Mesendoderm (in vitro differentiated cells): ENCODE data around the gene MS4A7.

ENCODE experiments used
- DNase-seq: peaks from one replicate; pipeline ENCODE4 v3.0.0; 2013
- H2AK5ac ChIP-seq: 2 replicates; pipeline ENCODE4 v1.6.1; 2013; ENCODE audit warnings: low read length, inconsistent platforms
- H2BK120ac ChIP-seq: 2 replicates; pipeline ENCODE4 v1.6.1; 2013; ENCODE audit warnings: low read depth, mild to moderate bottlenecking, low read length, moderate library complexity, mixed read lengths
- H2BK15ac ChIP-seq: replicated peaks from 2 replicates; pipeline ENCODE4 v1.6.1; 2013; ENCODE audit warnings: low read depth, mild to moderate bottlenecking, moderate library complexity
- H2BK5ac ChIP-seq: 2 replicates; pipeline ENCODE4 v1.6.1; 2013; ENCODE audit warnings: low read length, inconsistent platforms
- H3K18ac ChIP-seq: 2 replicates; pipeline ENCODE4 v1.6.1; 2013; ENCODE audit warnings: mild to moderate bottlenecking, low read length, mixed read lengths
- H3K23ac ChIP-seq: one replicate; pipeline ENCODE4 v1.6.1; 2013; ENCODE audit warnings: low read length
- H3K27ac ChIP-seq: 2 replicates; pipeline ENCODE4 v1.5.1; 2013; ENCODE audit warnings: low read depth, mild to moderate bottlenecking, inconsistent platforms, low read length, moderate library complexity
- H3K27me3 ChIP-seq: 2 replicates; pipeline ENCODE4 v1.6.1; 2013; ENCODE audit warnings: low read length, control low read depth, mild to moderate bottlenecking, inconsistent platforms; ENCODE audit not compliant: insufficient read depth, poor library complexity
- H3K36me3 ChIP-seq: 2 replicates; pipeline ENCODE4 v1.6.1; 2013; ENCODE audit warnings: low read length, inconsistent platforms; ENCODE audit not compliant: control insufficient read depth, insufficient read depth
- H3K4ac ChIP-seq: one replicate; pipeline ENCODE4 v1.6.1; 2013; ENCODE audit warnings: low read depth, mild to moderate bottlenecking, low read length, moderate library complexity
- H3K4me1 ChIP-seq: 2 replicates; pipeline ENCODE4 v1.6.1; 2013; ENCODE audit warnings: low read depth, low read length, inconsistent platforms; ENCODE audit not compliant: control insufficient read depth
- H3K4me2 ChIP-seq: 2 replicates; pipeline ENCODE4 v1.6.1; 2013; ENCODE audit warnings: low read length
- H3K4me3 ChIP-seq: 2 replicates; pipeline ENCODE4 v1.5.1; 2013; ENCODE audit warnings: mild to moderate bottlenecking, low read length
- H3K56ac ChIP-seq: one replicate; pipeline ENCODE4 v1.6.1; 2013; ENCODE audit warnings: low read length
- H3K79me1 ChIP-seq: 2 replicates; pipeline ENCODE4 v1.6.1; 2013; ENCODE audit warnings: low read length, inconsistent platforms
- H3K79me2 ChIP-seq: 2 replicates; pipeline ENCODE4 v1.6.1; 2013; ENCODE audit warnings: mild to moderate bottlenecking, low read length; ENCODE audit not compliant: control insufficient read depth, insufficient read depth
- H3K9ac ChIP-seq: 2 replicates; pipeline ENCODE4 v1.6.1; 2013; ENCODE audit warnings: low read length, inconsistent platforms
- H4K5ac ChIP-seq: one replicate; pipeline ENCODE4 v1.6.1; 2013; ENCODE audit warnings: low read length
- H4K8ac ChIP-seq: one replicate; pipeline ENCODE4 v1.6.1; 2013; ENCODE audit warnings: low read depth, mild to moderate bottlenecking, control low read depth, low read length, moderate library complexity
- WGBS: extraction: QIAGEN DNeasy Blood & Tissue Kit; methylation state at CpG from one replicate; pipeline ENCODE4 v1.1.7; 2013; ENCODE audit warnings: low lambda C conversion rate, missing lambda C conversion rate; ENCODE audit not compliant: insufficient coverage; ENCODE audit errors: extremely low coverage; 5-methylcytosine and 5-hydroxymethylcytosine counted together

The MS4A7 gene

GRCh38 chr11:60349990-60350389 is 28.3 kb upstream of the MS4A7 start:
- Histone ChIP-seq H3K79me1 (no peaks in the 10 kb centered on the region), H3K27ac (no peak overlapping the region), H3K4me3 (no peak overlapping the region), H2BK15ac (no peak overlapping the region), H2BK5ac (no peak overlapping the region), H2AK5ac (no peak overlapping the region), H4K8ac (no peak overlapping the region), H4K5ac (no peak overlapping the region), H3K36me3 (no peaks in the 10 kb centered on the region), H3K18ac (no peak overlapping the region), H3K27me3 (no peaks in the 10 kb centered on the region), H3K9ac (no peak overlapping the region), H3K4me2 (no peak overlapping the region), H2BK120ac (no peak overlapping the region), H3K4ac (no peak overlapping the region), H3K4me1 (no peaks in the 10 kb centered on the region), H3K23ac (no peak overlapping the region), H3K56ac (no peak overlapping the region), H3K79me2 (no peaks in the 10 kb centered on the region)
- DNase-seq: no peak
- WGBS: no CpG with 5 or more reads among the region's 1 CpG

- no peak overlapping the region for H3K23ac ChIP-seq
- H3K4me1 ChIP-seq: no peaks in the 10 kb centered on the region
- no peak overlapping the region for H3K9ac ChIP-seq
- H2BK15ac ChIP-seq: no peak overlapping the region
- no peak overlapping the region for H4K8ac ChIP-seq
- H3K18ac ChIP-seq: no peak overlapping the region
- H3K4me2 ChIP-seq: no peak overlapping the region
- no peaks in the 10 kb centered on the region for H3K79me2 ChIP-seq
- no peak overlapping the region for H2AK5ac ChIP-seq
- no peaks in the 10 kb centered on the region for H3K36me3 ChIP-seq
- WGBS: no CpG with 5 or more reads among the region's 2 CpGs
- H3K27me3 ChIP-seq: no peaks in the 10 kb centered on the region
- no peak overlapping the region for H3K4me3 ChIP-seq
- no peak for DNase-seq
- no peak overlapping the region for H3K27ac ChIP-seq
- no peak overlapping the region for H2BK120ac ChIP-seq
- no peak overlapping the region for H3K56ac ChIP-seq
- H3K79me1 ChIP-seq: no peaks in the 10 kb centered on the region
- no peak overlapping the region for H4K5ac ChIP-seq
- no peak overlapping the region for H3K4ac ChIP-seq
- H2BK5ac ChIP-seq: no peak overlapping the region
Measured at GRCh38 chr11:60357771-60358170, 20.6 kb upstream of the MS4A7 start.

DNA sequence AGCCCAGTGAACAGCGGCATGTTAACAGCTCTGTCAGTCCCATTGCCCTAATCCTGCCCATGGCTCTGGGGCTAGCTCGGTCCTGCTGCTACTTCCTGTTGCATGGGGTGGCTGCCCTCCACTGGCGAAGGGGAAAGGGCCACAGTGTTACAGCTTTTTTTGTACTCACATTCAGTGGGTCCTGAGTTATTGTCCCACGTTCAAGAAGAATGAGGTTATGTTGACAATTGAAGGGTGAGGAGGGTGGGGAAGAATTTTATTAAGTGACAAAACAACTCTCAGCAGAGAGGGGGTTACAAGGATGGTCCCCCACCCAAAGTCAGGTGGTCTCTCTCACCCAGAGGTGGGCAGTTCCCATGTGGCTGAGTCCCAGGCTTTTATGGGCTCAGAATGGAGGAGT is 17.7 kb upstream of the MS4A7 start:
- no peaks in the 10 kb centered on the region for H3K79me1 ChIP-seq
- no peak overlapping the region for H3K27ac ChIP-seq

GRCh38 chr11:60362241-60362640 is 16.1 kb upstream of the MS4A7 start:
- Histone ChIP-seq H4K5ac (no peak overlapping the region), H3K4me1 (no peaks in the 10 kb centered on the region), H3K4ac (no peak overlapping the region), H3K27me3 (no peaks in the 10 kb centered on the region), H3K79me2 (no peaks in the 10 kb centered on the region), H3K23ac (no peak overlapping the region), H3K27ac (no peak overlapping the region), H3K36me3 (no peaks in the 10 kb centered on the region), H3K79me1 (no peaks in the 10 kb centered on the region), H3K56ac (no peak overlapping the region), H2BK15ac (no peak overlapping the region), H3K18ac (no peak overlapping the region), H2BK120ac (no peak overlapping the region), H3K4me2 (no peak overlapping the region), H3K9ac (no peak overlapping the region), H2AK5ac (no peak overlapping the region), H2BK5ac (no peak overlapping the region), H4K8ac (no peak overlapping the region), H3K4me3 (no peak overlapping the region)
- DNase-seq: no peak
- no CpG with 5 or more reads among the region's 1 CpG for WGBS

More for the DNA sequence above, 17.7 kb upstream of the MS4A7 start:
- no peak overlapping the region for H3K56ac ChIP-seq
- H3K36me3 ChIP-seq: no peaks in the 10 kb centered on the region
- no peak overlapping the region for H4K8ac ChIP-seq
- no peaks in the 10 kb centered on the region for H3K27me3 ChIP-seq
- no peaks in the 10 kb centered on the region for H3K79me2 ChIP-seq
- H2BK5ac ChIP-seq: no peak overlapping the region
- DNase-seq: peak; percentile 10
- H2BK120ac ChIP-seq: no peak overlapping the region
- no peak overlapping the region for H3K23ac ChIP-seq
- no peak overlapping the region for H2AK5ac ChIP-seq
- H4K5ac ChIP-seq: no peak overlapping the region
- H3K4ac ChIP-seq: no peak overlapping the region
- no peak overlapping the region for H3K18ac ChIP-seq
- WGBS: no CpG with 5 or more reads among the region's 4 CpGs
- no peak overlapping the region for H3K9ac ChIP-seq
- no peak overlapping the region for H3K4me2 ChIP-seq
- no peak overlapping the region for H3K4me3 ChIP-seq
- H2BK15ac ChIP-seq: no peak overlapping the region
- H3K4me1 ChIP-seq: no peaks in the 10 kb centered on the region

- no peak overlapping the region for H2BK15ac ChIP-seq
- H2BK120ac ChIP-seq: no peak overlapping the region
- H3K23ac ChIP-seq: no peak overlapping the region
- no peak overlapping the region for H2BK5ac ChIP-seq
- no peak overlapping the region for H4K5ac ChIP-seq
- H3K27ac ChIP-seq: no peak overlapping the region
- no peaks in the 10 kb centered on the region for H3K27me3 ChIP-seq
- WGBS: no CpG with 5 or more reads among the region's 7 CpGs
- DNase-seq: peak; percentile 76
- H3K9ac ChIP-seq: no peak overlapping the region
- H3K4me1 ChIP-seq: no peaks in the 10 kb centered on the region
- no peak overlapping the region for H3K4ac ChIP-seq
- H3K79me2 ChIP-seq: no peaks in the 10 kb centered on the region
- no peaks in the 10 kb centered on the region for H3K79me1 ChIP-seq
- H2AK5ac ChIP-seq: no peak overlapping the region
- no peak overlapping the region for H4K8ac ChIP-seq
- no peak overlapping the region for H3K4me3 ChIP-seq
- no peaks in the 10 kb centered on the region for H3K36me3 ChIP-seq
- no peak overlapping the region for H3K56ac ChIP-seq
- no peak overlapping the region for H3K18ac ChIP-seq
- H3K4me2 ChIP-seq: no peak overlapping the region
Measured at GRCh38 chr11:60363542-60364470, 14.5 kb upstream of the MS4A7 start.
